Ectodermal cell (in vitro differentiated cells): ENCODE measurements around the gene TBC1D24.
A peak's percentile ranks its signal among the peaks of the same experiment; 100 is the strongest.

Experiments used
- H3K27ac ChIP-seq: 2 replicates; pipeline ENCODE4 v1.7.0; 2013; ENCODE audit warnings: mild to moderate bottlenecking, low read depth, low read length; ENCODE audit not compliant: insufficient read depth, poor library complexity, severe bottlenecking
- H3K27me3 ChIP-seq: 2 replicates; pipeline ENCODE4 v1.7.0; 2013; ENCODE audit warnings: mild to moderate bottlenecking, low read length; ENCODE audit not compliant: insufficient read depth, control insufficient read depth, poor library complexity, severe bottlenecking
- H3K36me3 ChIP-seq: one replicate; pipeline ENCODE4 v1.7.0; 2013; ENCODE audit warnings: low read length; ENCODE audit not compliant: control insufficient read depth, insufficient read depth
- H3K4me1 ChIP-seq: one replicate; pipeline ENCODE4 v1.7.0; 2013; ENCODE audit warnings: low read length; ENCODE audit not compliant: control insufficient read depth, insufficient read depth
- H3K4me3 ChIP-seq: 2 replicates; pipeline ENCODE4 v1.7.0; 2013; ENCODE audit warnings: low read depth, low read length, control low read depth; ENCODE audit not compliant: insufficient read depth
- H3K9me3 ChIP-seq: 2 replicates; pipeline ENCODE4 v1.7.0; 2013; ENCODE audit warnings: mild to moderate bottlenecking, low read length, moderate library complexity; ENCODE audit not compliant: control insufficient read depth
- WGBS, 2 experiments: methylation state at CpG; one replicate each; pipeline ENCODE4 v1.1.7; 2013; ENCODE audit warnings: missing lambda C conversion rate in 2 of 2; 5-methylcytosine and 5-hydroxymethylcytosine counted together

TBC1D24 gene

DNA sequence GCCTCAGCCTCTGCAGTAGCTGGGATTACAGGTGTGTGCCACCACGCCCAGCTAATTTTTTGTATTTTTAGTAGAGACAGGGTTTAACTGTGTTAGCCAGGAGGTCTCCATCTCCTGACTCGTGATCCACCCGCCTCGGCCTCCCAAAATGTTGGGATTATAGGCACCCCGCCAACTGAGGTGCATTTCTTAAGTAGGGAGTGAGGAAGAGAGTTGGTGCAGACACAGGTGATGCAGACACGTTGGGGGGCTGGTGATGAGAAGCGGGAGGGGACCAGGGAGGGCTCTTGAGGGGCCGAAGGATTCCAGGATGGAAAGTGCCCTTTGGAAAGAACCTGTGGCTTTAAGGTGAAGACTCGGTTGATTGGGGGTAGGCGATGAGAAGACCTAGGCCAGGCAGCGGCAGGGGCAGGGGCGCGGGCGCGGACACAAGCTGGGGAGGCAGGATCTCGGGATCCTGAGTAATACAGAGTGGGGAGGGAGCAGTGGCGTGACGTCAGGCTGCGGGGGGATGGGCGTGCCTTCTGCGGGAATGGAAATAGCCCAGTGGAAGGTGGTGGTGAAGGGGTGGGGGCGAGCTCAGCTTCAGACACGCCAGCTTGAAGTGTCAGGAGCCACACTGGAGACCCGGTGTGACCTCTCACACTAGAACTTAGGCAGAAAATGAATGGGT, 36.3 kb downstream of the TBC1D24 start:
- H3K9me3 ChIP-seq: no peaks in the 10 kb centered on the region
- H3K36me3 ChIP-seq: no peaks in the 10 kb centered on the region
- H3K27me3 ChIP-seq: no peaks in the 10 kb centered on the region
- H3K4me3 ChIP-seq: no peak overlapping the region
- H3K4me1 ChIP-seq: peaks cover 37% of the 10 kb centered on the region
- H3K27ac ChIP-seq: no peak overlapping the region
- WGBS, 2 experiments: 59% methylated on average over 24 of the region's 24 CpGs

DNA sequence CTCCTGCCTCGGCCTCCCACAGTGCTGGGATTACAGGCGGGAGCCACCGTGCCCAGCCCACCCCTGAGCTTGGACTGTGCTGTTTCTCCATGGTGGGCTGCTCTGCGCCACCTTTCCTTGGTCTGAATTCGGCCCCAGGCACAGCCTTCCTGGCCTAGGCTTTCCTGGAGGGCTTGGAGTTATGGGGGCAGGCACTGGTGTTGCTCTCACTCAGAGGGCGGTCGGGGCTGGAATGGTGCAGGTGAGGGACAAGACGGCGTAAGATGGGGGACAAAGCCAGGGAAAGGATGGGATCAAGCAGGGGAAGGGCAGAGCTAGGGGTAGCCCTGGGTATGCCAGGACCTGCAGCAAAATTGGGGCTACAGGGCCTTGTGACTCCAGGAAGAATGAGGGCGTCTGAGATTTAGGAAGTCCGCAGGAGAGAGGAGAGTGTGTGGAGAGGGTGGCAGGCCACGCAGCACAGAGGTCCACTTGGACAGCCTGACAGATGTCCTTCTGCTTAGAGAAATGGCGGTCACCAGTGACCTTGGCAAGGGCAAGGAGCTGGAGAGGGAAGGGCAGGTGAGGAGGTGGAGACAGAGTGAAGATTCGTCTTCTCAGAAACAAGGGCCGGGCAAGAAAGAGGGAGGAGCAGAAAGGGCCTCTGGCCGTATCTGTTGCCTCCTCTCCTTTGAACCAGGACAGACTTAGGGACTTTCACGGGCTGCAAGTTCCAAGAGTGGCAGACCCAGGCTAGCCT, 37.2 kb downstream of the TBC1D24 start:
- Histone ChIP-seq H3K27me3 (no peaks in the 10 kb centered on the region), H3K4me3 (no peak overlapping the region), H3K27ac (no peak overlapping the region), H3K36me3 (no peaks in the 10 kb centered on the region), H3K9me3 (no peaks in the 10 kb centered on the region), H3K4me1 (peaks cover 41% of the 10 kb centered on the region)
- WGBS, 2 experiments: 83 to 86% methylated on average over 17 of the region's 17 CpGs

DNA sequence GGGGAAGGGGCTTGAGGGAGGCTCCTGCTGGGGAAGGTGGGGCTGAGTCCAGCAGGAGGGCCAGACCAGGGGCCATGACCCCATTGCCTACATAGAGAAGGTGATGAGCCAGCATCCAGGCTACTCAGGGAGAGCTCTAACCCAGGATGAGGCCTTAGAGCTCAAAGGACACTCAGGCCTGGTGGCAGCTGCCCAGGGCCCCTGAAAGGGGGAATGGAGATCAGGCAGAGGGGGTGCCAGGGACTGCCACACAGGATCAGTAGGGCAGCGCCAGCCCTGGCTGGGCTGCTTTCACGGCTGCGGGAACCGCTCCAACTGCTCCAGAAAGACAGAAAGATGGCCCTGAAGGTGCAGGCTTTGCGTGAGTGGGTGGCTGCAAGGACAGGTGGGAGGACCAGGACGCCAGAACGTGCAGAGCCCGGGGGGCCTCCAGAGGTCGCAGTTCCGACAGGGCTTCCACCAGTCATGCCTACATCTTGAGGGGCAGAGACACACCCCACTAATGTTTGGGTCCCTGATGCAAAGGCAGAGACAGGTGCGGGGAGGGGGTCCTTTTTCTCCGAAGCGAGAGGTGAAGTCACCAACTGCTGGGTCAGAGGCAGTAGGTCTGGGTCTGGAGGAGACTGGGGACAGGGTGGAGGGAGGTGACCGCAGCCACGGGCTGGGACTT, 37.9 kb downstream of the TBC1D24 start:
- Histone ChIP-seq H3K9me3 (no peaks in the 10 kb centered on the region), H3K4me3 (peak overlapping the region; percentile 90), H3K36me3 (no peaks in the 10 kb centered on the region), H3K4me1 (peaks cover 41% of the 10 kb centered on the region), H3K27me3 (no peaks in the 10 kb centered on the region), H3K27ac (peak overlapping the region; percentile 94)
- 49 to 53% methylated on average over 15 of the region's 15 CpGs for WGBS, 2 experiments

DNA sequence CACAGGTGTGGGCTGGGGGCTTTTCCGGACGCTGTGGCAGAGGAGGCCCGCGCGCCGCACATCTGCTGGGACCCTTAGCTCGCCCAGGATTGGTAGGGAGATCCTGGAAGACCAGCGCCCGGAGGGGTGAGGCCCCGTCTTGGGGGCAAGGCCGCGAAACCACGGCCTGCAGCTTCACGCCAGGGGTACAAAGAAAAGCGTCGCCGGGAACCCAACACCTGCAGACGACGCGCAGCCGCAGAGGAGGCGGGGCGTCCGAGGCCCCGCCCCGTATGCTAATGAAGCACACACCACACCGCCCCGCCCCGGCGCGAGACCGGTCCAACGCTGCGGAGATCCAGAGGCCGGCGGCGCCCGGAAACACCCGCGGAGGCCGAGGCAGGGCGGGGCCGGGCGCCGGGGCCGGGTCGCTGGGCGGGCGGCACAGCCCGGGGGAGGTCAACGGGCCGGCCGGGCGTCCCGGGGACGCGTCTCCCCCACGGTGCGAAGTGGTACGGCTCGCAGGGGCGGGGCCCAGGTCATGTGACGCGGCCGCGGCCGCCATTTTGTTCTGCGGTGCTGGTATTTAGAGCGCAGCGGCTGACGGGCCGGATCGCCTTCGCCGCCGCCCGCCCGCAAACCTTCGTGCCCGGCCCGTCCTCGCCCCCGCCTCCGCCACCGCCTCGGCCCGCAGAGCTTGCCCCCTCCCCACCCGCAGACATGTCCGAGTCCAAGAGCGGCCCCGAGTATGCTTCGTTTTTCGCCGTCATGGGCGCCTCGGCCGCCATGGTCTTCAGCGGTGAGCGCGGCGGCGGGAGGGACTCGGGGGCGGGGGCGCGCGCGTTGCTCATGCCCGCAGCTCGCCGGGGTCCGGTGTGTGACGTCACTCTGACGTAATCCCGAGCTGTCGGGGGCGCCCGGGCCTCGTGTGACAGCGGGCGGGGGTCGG, 38.7 kb downstream of the TBC1D24 start, which contains the start of gene ATP6V0C:
ATP6V0C (plus strand) TSS at position 548 of the 928 bp plus-strand sequence; CDS start at position 700, 152 bp downstream.
- H3K4me1 ChIP-seq: peaks cover 41% of the 10 kb centered on the region
- WGBS, 2 experiments: 1% methylated on average over 122 of the region's 122 CpGs
- H3K36me3 ChIP-seq: no peaks in the 10 kb centered on the region
- peak within 1 kb of the TSS; percentile 94 for H3K27ac ChIP-seq
- no peaks in the 10 kb centered on the region for H3K9me3 ChIP-seq
- no peaks in the 10 kb centered on the region for H3K27me3 ChIP-seq
- peak within 1 kb of the TSS; percentile 90 for H3K4me3 ChIP-seq

DNA sequence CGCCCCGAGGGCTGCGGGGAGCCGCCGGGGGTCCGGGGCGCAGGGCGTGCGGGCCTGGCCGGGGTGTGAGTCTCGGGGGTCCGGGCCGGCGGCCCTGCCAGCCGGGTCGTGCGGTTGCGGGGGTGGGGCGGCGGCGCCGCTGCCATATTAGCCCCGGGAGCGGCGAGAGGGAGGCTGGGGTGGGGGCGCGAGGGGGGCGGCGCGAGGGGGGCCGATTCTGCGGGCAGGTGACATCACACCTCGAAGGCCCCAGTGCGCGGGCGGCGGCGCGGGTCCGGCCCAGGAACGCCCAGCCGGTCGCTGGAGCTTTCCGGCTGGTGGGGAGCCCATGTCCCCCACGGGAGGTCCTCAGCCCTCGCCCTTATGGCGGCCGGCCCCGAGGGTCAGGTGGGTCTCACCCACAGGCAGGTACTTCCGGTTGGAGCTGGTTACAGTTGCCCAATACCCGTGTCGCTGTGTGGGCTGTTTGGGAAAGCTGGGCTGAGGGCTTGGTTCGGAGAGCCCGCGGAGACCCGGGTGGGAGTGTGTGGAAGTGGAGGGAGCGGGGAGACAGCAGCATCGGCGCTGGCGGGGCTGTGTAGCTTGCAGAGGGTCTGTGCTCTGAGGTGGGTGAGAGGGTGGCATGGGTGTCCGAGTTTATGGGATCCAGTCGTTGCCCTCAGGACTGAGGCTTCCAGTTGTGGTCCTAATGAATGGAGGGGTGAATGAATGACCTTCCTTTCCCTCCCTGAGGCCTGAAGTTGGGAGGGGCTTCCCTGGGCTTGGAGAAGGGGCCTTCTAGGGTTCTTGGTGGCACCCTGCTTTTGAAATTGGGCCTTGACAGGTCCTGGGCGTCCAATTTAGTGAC, 39.6 kb downstream of the TBC1D24 start:
- H3K27ac ChIP-seq: peak overlapping the region; percentile 94
- peaks cover 41% of the 10 kb centered on the region for H3K4me1 ChIP-seq
- WGBS, 2 experiments: 2 to 3% methylated on average over 63 of the region's 63 CpGs

DNA sequence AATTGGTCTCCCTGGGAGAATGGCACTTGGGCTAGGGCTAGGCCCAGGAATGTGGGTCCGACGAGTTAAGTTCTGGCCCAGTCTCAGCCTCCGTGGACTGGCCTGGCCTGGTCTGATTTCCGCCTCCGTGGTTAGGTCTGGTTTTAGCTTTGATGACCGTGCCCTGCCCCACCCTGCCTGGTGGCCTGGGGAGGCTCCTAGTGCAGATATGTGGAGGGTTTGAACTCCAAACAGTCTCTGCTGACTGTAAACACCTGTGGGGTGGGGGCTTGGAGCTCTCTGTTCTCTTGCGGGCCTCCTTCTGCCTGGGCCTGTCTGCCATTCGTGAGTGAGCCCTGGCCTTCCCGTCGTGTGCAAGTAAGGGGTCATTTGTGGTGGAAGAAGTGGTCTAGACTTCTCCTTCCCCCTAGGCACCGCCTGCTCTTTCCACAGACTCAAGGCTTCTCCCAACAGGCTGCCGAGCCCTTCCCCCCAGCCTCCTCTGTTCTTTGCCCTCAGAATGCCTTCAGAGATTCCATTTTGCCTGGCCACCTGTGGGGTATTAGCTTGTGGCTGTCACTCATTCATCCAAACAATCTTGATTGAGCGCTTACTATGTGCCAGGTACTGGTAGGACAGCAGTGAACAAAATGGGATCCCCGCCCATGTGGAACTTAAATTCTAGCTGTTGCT, 40.4 kb downstream of the TBC1D24 start:
- H3K4me3 ChIP-seq: peak overlapping the region; percentile 90
- H3K27ac ChIP-seq: no peak overlapping the region
- WGBS, 2 experiments: 66 to 71% methylated on average over 12 to 14 of the region's 14 CpGs
- H3K27me3 ChIP-seq: no peaks in the 10 kb centered on the region
- no peaks in the 10 kb centered on the region for H3K9me3 ChIP-seq
- no peaks in the 10 kb centered on the region for H3K36me3 ChIP-seq
- H3K4me1 ChIP-seq: peaks cover 41% of the 10 kb centered on the region

More for the DNA sequence above, 39.6 kb downstream of the TBC1D24 start:
- no peaks in the 10 kb centered on the region for H3K9me3 ChIP-seq
- peak overlapping the region; percentile 90 for H3K4me3 ChIP-seq
- H3K27me3 ChIP-seq: no peaks in the 10 kb centered on the region
- no peaks in the 10 kb centered on the region for H3K36me3 ChIP-seq

DNA sequence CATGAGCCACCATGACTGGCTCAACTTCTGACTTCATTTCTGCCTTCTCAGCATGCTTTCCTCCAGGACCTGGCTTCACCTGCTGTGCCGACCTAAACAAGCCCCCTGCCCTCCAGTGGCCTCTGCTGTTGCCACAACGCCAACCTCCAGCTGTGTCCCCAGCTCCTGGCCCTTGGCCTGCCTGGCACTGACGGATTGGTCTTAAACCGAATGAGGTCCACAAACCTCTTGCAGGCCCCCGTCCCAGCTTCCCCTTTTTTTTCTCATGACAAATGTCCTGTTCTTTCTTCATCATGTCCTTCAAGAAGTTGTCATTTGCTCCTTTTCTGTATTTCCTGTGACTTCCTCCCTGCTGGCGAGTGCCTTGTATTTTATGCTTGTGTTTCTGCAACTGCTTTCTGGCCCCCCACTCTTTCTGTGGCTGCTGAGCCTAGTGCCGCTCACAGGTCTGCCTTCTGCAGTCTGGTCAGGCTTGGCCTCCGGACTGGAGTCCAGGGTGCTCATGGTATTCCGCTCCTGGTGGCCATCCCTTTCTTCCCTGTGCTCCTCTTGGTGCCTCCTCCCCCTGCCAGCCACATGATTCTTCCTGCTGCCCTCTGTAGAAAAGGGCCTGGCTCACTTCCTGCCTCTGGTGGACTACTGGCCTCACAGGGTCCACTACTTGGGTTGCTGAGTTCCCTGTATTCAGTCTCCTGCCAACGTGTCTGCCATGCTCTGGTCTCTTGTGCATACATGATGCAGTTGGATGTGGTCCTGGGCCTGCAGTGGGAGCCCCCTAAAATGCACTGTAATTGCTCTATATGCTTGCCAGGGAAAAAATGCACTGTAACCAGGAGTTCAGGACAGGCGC, 41.7 kb downstream of the TBC1D24 start:
- H3K4me1 ChIP-seq: peaks cover 42% of the 10 kb centered on the region
- no peaks in the 10 kb centered on the region for H3K9me3 ChIP-seq
- H3K36me3 ChIP-seq: no peaks in the 10 kb centered on the region
- no peaks in the 10 kb centered on the region for H3K27me3 ChIP-seq
- H3K27ac ChIP-seq: no peak overlapping the region
- no peak overlapping the region for H3K4me3 ChIP-seq
- WGBS, 2 experiments: 85 to 86% methylated on average over 11 of the region's 11 CpGs

DNA sequence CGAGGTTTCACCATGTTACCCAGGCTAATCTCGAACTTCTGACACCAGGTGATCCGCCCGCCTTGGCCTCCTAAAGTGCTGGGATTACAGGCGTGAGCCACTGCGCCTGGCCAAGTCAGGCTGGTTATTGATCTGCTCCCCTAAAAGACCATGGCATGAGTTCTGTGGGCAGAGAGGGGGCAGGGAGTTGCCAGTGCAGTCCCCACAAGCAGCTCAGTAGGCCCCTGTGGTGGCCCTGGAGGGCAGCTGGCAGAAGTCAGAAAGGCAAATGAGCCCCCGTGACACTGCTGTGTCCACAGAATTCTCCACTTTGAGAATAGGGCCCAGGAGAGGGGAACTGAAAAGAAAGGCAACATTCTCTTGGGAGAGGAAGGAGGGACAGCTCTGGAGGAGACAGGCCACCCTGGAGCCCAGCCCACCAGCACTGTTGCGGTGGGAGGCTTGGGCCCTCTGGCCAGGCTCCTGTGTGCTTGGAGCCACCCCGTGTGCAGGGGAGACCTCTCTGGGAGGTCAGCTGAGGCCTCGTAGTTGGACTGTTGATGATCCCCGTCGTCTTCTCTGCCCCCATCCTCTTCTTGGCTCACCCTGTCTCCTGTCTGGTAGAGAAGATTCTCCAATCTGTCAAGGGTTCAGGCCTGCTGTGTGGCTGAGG, 43.2 kb downstream of the TBC1D24 start:
- H3K27ac ChIP-seq: no peak overlapping the region
- no peaks in the 10 kb centered on the region for H3K36me3 ChIP-seq
- WGBS, 2 experiments: 92 to 93% methylated on average over 12 of the region's 12 CpGs
- peaks cover 28% of the 10 kb centered on the region for H3K4me1 ChIP-seq
- H3K9me3 ChIP-seq: no peaks in the 10 kb centered on the region
- H3K27me3 ChIP-seq: no peaks in the 10 kb centered on the region
- no peak overlapping the region for H3K4me3 ChIP-seq
